LHCN-M2 (cell line): ENCODE data around the gene KRTAP6-1. TPM values are rescaled to one million over a fixed set of nuclear protein-coding genes. Genes with fewer than 3 reads are reported as not detected.

Experiments used
- DNase-seq: peaks from one replicate; pipeline ENCODE4 v3.0.0-alpha.2; 2012; ENCODE audit warnings: low read depth
- total RNA-seq: library from RNA; depleted of rRNA; stranded (reverse); fragments of >200 nt; gene quantifications from 2 replicates; pipeline ENCODE4 v1.2.3, GENCODE V29; 2014; rRNA removed

Gene KRTAP6-1
- total RNA-seq, 1 experiment from 2014 or later: not detected

- no peak for DNase-seq
Observed at GRCh38 chr21:30579346-30579745, 34.4 kb downstream of the KRTAP6-1 start.

- DNase-seq: no peak
Observed at GRCh38 chr21:30577766-30578165, 36.0 kb downstream of the KRTAP6-1 start.

GRCh38 chr21:30567617-30568016 lies 46.1 kb downstream of the KRTAP6-1 start:
- DNase-seq: no peak

DNA sequence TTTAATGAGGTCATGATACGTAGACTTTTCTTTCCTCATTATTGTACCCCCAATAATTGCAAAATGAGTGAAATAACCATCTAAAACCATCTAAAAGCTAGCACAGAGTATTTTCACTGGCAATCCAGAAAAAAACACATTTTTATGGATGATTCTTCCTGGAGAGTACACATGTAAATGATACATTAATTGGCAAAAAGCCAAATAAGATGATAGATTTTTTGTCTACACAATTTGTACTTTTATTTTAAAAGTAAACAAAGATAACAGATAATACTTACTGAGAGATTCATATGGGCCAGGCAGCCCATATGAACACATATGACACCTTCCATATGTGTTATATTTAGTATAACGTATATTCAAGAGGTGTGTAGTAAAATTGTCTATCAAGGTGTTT lies 50.1 kb downstream of the KRTAP6-1 start:
- DNase-seq: no peak

Other genes starting within 250 kb of the KRTAP6-1 start
- not detected in 2 replicates for gene KRTAP13-2, start 241.7 kb downstream of the KRTAP6-1 start, total RNA-seq
- not detected in 2 replicates for gene KRTAP13-1, start 217.9 kb downstream of the KRTAP6-1 start, total RNA-seq
- gene KRTAP13-3, start 188.0 kb downstream of the KRTAP6-1 start, total RNA-seq: not detected in 2 replicates
- not detected in 2 replicates for gene KRTAP13-4, start 183.7 kb downstream of the KRTAP6-1 start, total RNA-seq
- not detected in 2 replicates for gene KRTAP15-1, start 173.7 kb downstream of the KRTAP6-1 start, total RNA-seq
- not detected in 2 replicates for gene KRTAP19-1, start 133.6 kb downstream of the KRTAP6-1 start, total RNA-seq
- gene KRTAP19-2, start 126.5 kb downstream of the KRTAP6-1 start, total RNA-seq: not detected in 2 replicates
- gene KRTAP19-3, start 121.9 kb downstream of the KRTAP6-1 start, total RNA-seq: not detected in 2 replicates
- gene KRTAP19-4, start 116.8 kb downstream of the KRTAP6-1 start, total RNA-seq: not detected in 2 replicates
- not detected in 2 replicates for gene KRTAP19-5, start 111.8 kb downstream of the KRTAP6-1 start, total RNA-seq
- not detected in 2 replicates for gene KRTAP19-6, start 72.1 kb downstream of the KRTAP6-1 start, total RNA-seq
- gene KRTAP19-7, start 52.6 kb downstream of the KRTAP6-1 start, total RNA-seq: not detected in 2 replicates
- gene KRTAP22-2, start 23.5 kb downstream of the KRTAP6-1 start, total RNA-seq: not detected in 2 replicates
- not detected in 2 replicates for gene KRTAP6-3, start 21.5 kb downstream of the KRTAP6-1 start, total RNA-seq
- gene KRTAP6-2, start 15.0 kb downstream of the KRTAP6-1 start, total RNA-seq: not detected in 2 replicates
- not detected in 2 replicates for gene KRTAP22-1, start 12.8 kb downstream of the KRTAP6-1 start, total RNA-seq
- gene KRTAP20-1, start 2.5 kb upstream of the KRTAP6-1 start, total RNA-seq: not detected in 2 replicates
- gene KRTAP20-4, start 6.7 kb upstream of the KRTAP6-1 start, total RNA-seq: not detected in 2 replicates
- gene KRTAP20-2, start 21.3 kb upstream of the KRTAP6-1 start, total RNA-seq: not detected in 2 replicates
- not detected in 2 replicates for gene KRTAP20-3, start 28.9 kb upstream of the KRTAP6-1 start, total RNA-seq
- not detected in 2 replicates for gene KRTAP21-3, start 104.8 kb upstream of the KRTAP6-1 start, total RNA-seq
- gene KRTAP21-2, start 133.3 kb upstream of the KRTAP6-1 start, total RNA-seq: not detected in 2 replicates
- gene KRTAP21-1, start 141.5 kb upstream of the KRTAP6-1 start, total RNA-seq: not detected in 2 replicates
- not detected in 2 replicates for gene KRTAP8-1, start 199.3 kb upstream of the KRTAP6-1 start, total RNA-seq
- not detected in 2 replicates for gene KRTAP7-1, start 215.8 kb upstream of the KRTAP6-1 start, total RNA-seq